Endothelial cell of umbilical vein (primary cell): ENCODE data around the gene ADD1. TPM values are rescaled to one million over a fixed set of nuclear protein-coding genes. Genes with fewer than 3 reads are reported as not detected.

Experiments used
- BruUV-seq: library from RNA; stranded (reverse); fragments of 400-500 nt; replicated peaks from 2 replicates; lab custom pipeline; 2021; lab: Mats Ljungman, UMichigan
- CTCF ChIA-PET: fragments of 300-600, 350-600 bp; sonication (Branson Sonifier 250); formaldehyde crosslinking; loops from one replicate; lab custom pipeline; 2021; ENCODE audit warnings: antibody characterized with exemption, inconsistent platforms; lab: Charles Lee
- POLR2A ChIA-PET: fragments of 300-600, 350-600 bp; sonication (Branson Sonifier 250); formaldehyde crosslinking; loops from one replicate; lab custom pipeline; 2021; ENCODE audit warnings: antibody characterized with exemption, inconsistent platforms; lab: Charles Lee
- DNase-seq: peaks from one replicate; pipeline ENCODE4 v3.0.0-alpha.2; 2011; ENCODE audit warnings: low read depth, low spot score
- FAIRE-seq: peaks from 2 replicates; lab custom pipeline; 2011; peaks lifted over from hg19 to GRCh38; lab: Jason Lieb, UNC
- H2AFZ ChIP-seq: 2 replicates; pipeline ENCODE4 v1.6.0; 2012; ENCODE audit warnings: low read depth, low read length, control low read depth, inconsistent platforms
- H3K27ac ChIP-seq: 2 replicates; pipeline ENCODE4 v1.5.1; 2011; ENCODE audit warnings: low read depth, mild to moderate bottlenecking, control low read depth, low read length, moderate library complexity; ENCODE audit not compliant: insufficient read depth
- H3K27me3 ChIP-seq, 2 experiments: 2 replicates each; pipeline versions ENCODE4 v1.6.0 to v1.6.1; 2011; ENCODE audit warnings: low read length in 2 of 2, mixed read lengths in 1 of 2; ENCODE audit not compliant: control insufficient read depth in 2 of 2, insufficient read depth in 2 of 2
- H3K36me3 ChIP-seq, 2 experiments: 2 replicates in 1 of 2; 3 replicates in 1 of 2; pipeline ENCODE4 v1.5.1; 2011; ENCODE audit warnings: low read length in 2 of 2, mild to moderate bottlenecking in 1 of 2, moderate library complexity in 1 of 2; ENCODE audit not compliant: control insufficient read depth in 2 of 2, insufficient read depth in 2 of 2; ENCODE audit errors: extremely low read depth in 1 of 2
- H3K4me1 ChIP-seq: 3 replicates; pipeline ENCODE4 v1.5.1; 2011; ENCODE audit warnings: mild to moderate bottlenecking, low read length; ENCODE audit not compliant: control insufficient read depth, insufficient read depth; ENCODE audit errors: extremely low read depth
- H3K4me2 ChIP-seq: 2 replicates; pipeline ENCODE4 v1.6.1; 2011; ENCODE audit warnings: low read length, control low read depth, mixed read lengths; ENCODE audit not compliant: insufficient read depth
- H3K4me3 ChIP-seq, 3 experiments: fragments of 200-600 bp in 1 of 3; sonication (generic), shearing (Covaris generic) in 1 of 3; replicated peaks in 1 of 3; 2 replicates each; pipeline ENCODE4 v1.5.1; 2011 to 2016; ENCODE audit warnings: control low read depth in 3 of 3, low read length in 3 of 3, mild to moderate bottlenecking in 2 of 3, inconsistent platforms in 1 of 3, low read depth in 1 of 3, moderate library complexity in 1 of 3; ENCODE audit not compliant: insufficient read depth in 1 of 3
- H3K79me2 ChIP-seq: 2 replicates; pipeline ENCODE4 v1.6.0; 2012; ENCODE audit warnings: low read length, inconsistent platforms; ENCODE audit not compliant: control insufficient read depth, insufficient read depth
- H3K9ac ChIP-seq: replicated peaks from 2 replicates; pipeline ENCODE3; 2011; ENCODE audit warnings: low read length, control low read depth; ENCODE audit not compliant: insufficient read depth; ENCODE audit errors: extremely low read depth
- H3K9me1 ChIP-seq: replicated peaks from 3 replicates; pipeline ENCODE4 v1.6.0; 2011; ENCODE audit warnings: mild to moderate bottlenecking, low read length; ENCODE audit not compliant: control insufficient read depth, insufficient read depth; ENCODE audit errors: extremely low read depth
- H3K9me3 ChIP-seq: replicated peaks from 2 replicates; pipeline ENCODE4 v1.5.1; 2012; ENCODE audit warnings: low read length, inconsistent platforms; ENCODE audit not compliant: control insufficient read depth, insufficient read depth
- H4K20me1 ChIP-seq: replicated peaks from 2 replicates; pipeline ENCODE3; 2011; ENCODE audit warnings: mild to moderate bottlenecking, low read length; ENCODE audit not compliant: control insufficient read depth, insufficient read depth; ENCODE audit errors: extremely low read depth
- CTCF ChIP-seq, 2 donors: IDR thresholded peaks; 1 replicate in 1 of 2; 2 replicates in 1 of 2; pipeline ENCODE4 v1.5.1; 2011; ENCODE audit warnings: low read length in 2 of 2, mild to moderate bottlenecking in 2 of 2, moderate library complexity in 2 of 2, control low read depth in 1 of 2, inconsistent platforms in 1 of 2, low read depth in 1 of 2; ENCODE audit not compliant: insufficient read depth in 1 of 2; ENCODE audit errors: extremely low read depth in 1 of 2
- EZH2 ChIP-seq: IDR thresholded peaks from 2 replicates; pipeline ENCODE4 v1.6.1; 2012; ENCODE audit warnings: borderline replicate concordance, low read depth, mild to moderate bottlenecking, moderate library complexity, low read length, inconsistent platforms; ENCODE audit not compliant: severe bottlenecking
- FOS ChIP-seq: IDR thresholded peaks from 2 replicates; pipeline ENCODE4 v1.6.1; 2011; ENCODE audit warnings: mild to moderate bottlenecking, low read length, moderate library complexity, borderline replicate concordance; ENCODE audit not compliant: insufficient read depth
- GATA2 ChIP-seq: IDR thresholded peaks from 2 replicates; pipeline ENCODE4 v1.7.0; 2011; ENCODE audit warnings: low read depth, mild to moderate bottlenecking, moderate library complexity, mixed read lengths, low read length; ENCODE audit not compliant: insufficient read length, insufficient read depth
- JUN ChIP-seq: IDR thresholded peaks from 2 replicates; pipeline ENCODE4 v1.6.1; 2011; ENCODE audit warnings: borderline replicate concordance, low read depth; ENCODE audit not compliant: insufficient read length, insufficient read depth
- MAX ChIP-seq: IDR thresholded peaks from 2 replicates; pipeline ENCODE4 v1.6.1; 2011; ENCODE audit not compliant: insufficient read depth, insufficient read length
- MYC ChIP-seq: IDR thresholded peaks from one replicate; pipeline ENCODE4 v1.6.1; 2011; ENCODE audit warnings: mild to moderate bottlenecking, low read depth, low read length
- POLR2A ChIP-seq: IDR thresholded peaks from 2 replicates; pipeline ENCODE4 v1.6.1; 2012; ENCODE audit warnings: low read depth, mild to moderate bottlenecking, control low read depth, low read length
- POLR2AphosphoS5 ChIP-seq: IDR thresholded peaks from 2 replicates; pipeline ENCODE4 v1.6.1; 2012; ENCODE audit warnings: low read depth, mild to moderate bottlenecking, control low read depth, low read length, moderate library complexity; ENCODE audit not compliant: insufficient read depth
- dilution Hi-C: fragments of 300-500 bp; cut with MboI; formaldehyde crosslinking; loops from one replicate; pipeline ENCODE4 v1.15.0; 2019; ENCODE audit warnings: low sequenced_read_pairs; ENCODE audit not compliant: extremely low pct_ligation_motif_present
- intact Hi-C: fragments of 100-400 bp; cut with micrococcal nuclease; formaldehyde crosslinking; loops from one replicate; pipeline ENCODE4 v1.10.0; 2022
- polyA plus RNA-seq, 4 experiments: library from polyadenylated mRNA; depleted of rRNA in 3 of 4; stranded (reverse) in 3 of 4; unstranded in 1 of 4; fragments of >200 nt; gene quantifications; 2 replicates each; pipeline versions ENCODE4 v1.2.1 to v1.2.3, GENCODE V29; 2011 to 2012; ENCODE audit warnings: missing spikeins in 1 of 4
- total RNA-seq: library from RNA; stranded (reverse); gene quantifications from 2 replicates; pipeline ENCODE4 v1.2.3, GENCODE V29; 2021

Gene ADD1
- total and polyA plus RNA-seq, 2 donors (not counting 3 experiments of a cell fraction or from before 2014, with no cell fraction given) = 219 to 305 TPM

DNA sequence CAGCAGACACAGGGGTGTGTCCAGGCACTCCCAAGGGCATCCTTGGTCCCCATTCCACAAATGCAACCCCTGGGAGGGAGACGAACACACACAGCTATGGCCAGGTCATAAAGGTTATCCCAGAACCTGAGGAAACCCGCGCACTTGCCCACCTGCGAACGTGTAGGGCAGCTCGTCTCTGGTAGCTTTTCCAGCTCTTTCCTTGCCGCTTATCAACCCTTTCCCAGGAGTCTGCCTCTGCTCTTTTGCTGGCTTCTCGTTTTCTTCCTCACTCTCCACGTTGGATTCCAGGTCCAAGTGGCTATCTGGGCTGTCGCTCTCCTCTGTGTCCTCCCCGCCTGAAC, 106.1 kb downstream of the ADD1 start:
- Histone ChIP-seq H3K9me3 (no peaks in the 10 kb centered on the region), H3K4me3 (no peak overlapping the region), H3K4me1 (no peaks in the 10 kb centered on the region), H3K4me2 (no peak overlapping the region), H2AFZ (no peak overlapping the region), H3K9ac (no peak overlapping the region), H3K27ac (no peak overlapping the region), H3K27me3 (no peaks in the 10 kb centered on the region), H3K9me1 (no peaks in the 10 kb centered on the region), H4K20me1 (no peaks in the 10 kb centered on the region), H3K79me2 (peaks cover 2% of the 10 kb centered on the region), H3K36me3 (peaks cover 30 to 63% of the 10 kb centered on the region in 2 experiments)
- dilution Hi-C loops = no loop called here
- no TSS peak for BruUV-seq
- ChIA-PET POLR2A (interaction anchor here (1.6 kb wide), 1 partner anchor 14 kb away, joined by 4 read pairs; the partner anchor contains the start of gene GRK4), CTCF (interaction anchor here (1.6 to 3.0 kb wide), 3 partner anchors 13 to 186 kb away, joined by 3 to 21 read pairs (median 6); partner anchors contain the start of genes GRK4 and NOP14)
- intact Hi-C loops = no loop called here
- TF ChIP-seq POLR2AphosphoS5 (no peak), POLR2A (no peak)
- no peak for FAIRE-seq
- no peak for DNase-seq

- intact Hi-C loops = no loop called here
- no TSS peak for BruUV-seq
Measured at GRCh38 chr4:2950221-2950989, 106.8 kb downstream of the ADD1 start.

More at GRCh38 chr4:2950221-2950989, 106.8 kb downstream of the ADD1 start:
- peaks cover 25 to 58% of the 10 kb centered on the region in 2 experiments for H3K36me3 ChIP-seq
- dilution Hi-C loops = no loop called here
- H4K20me1 ChIP-seq = no peaks in the 10 kb centered on the region
- H3K79me2 ChIP-seq = peaks cover 2% of the 10 kb centered on the region
- FAIRE-seq (no peak), DNase-seq (no peak)
- no peak overlapping the region for H3K4me3 ChIP-seq
- no peaks in the 10 kb centered on the region for H3K4me1 ChIP-seq
- H3K9me3 ChIP-seq = no peaks in the 10 kb centered on the region
- no peak overlapping the region for H3K9ac ChIP-seq
- H2AFZ ChIP-seq = no peak overlapping the region
- H3K27me3 ChIP-seq = no peaks in the 10 kb centered on the region
- H3K9me1 ChIP-seq = no peaks in the 10 kb centered on the region
- TF ChIP-seq POLR2AphosphoS5 (no peak), GATA2 (no peak), CTCF (IDR thresholded peaks at IDR 0.05; ENCODE audit: extremely low read depth in 1 of 2, insufficient read depth in 1 of 2, low read depth in 1 of 2, low read length in 2 of 2) (no peak), MAX (no peak), EZH2 (no peak), FOS (no peak), MYC (no peak), JUN (no peak), POLR2A (no peak)
- ChIA-PET CTCF (interaction anchor here (1.5 to 3.0 kb wide), 3 partner anchors 12 to 187 kb away, joined by 4 to 21 read pairs (median 6); partner anchors contain the start of genes GRK4 and NOP14), POLR2A (interaction anchor here (1.6 kb wide), 1 partner anchor 13 kb away, joined by 4 read pairs; the partner anchor contains the start of gene GRK4)
- H3K4me2 ChIP-seq = no peak overlapping the region
- H3K27ac ChIP-seq = no peak overlapping the region
